HEK293 (cell line): ENCODE measurements around the gene ERH.

Experiments used
- CTCF ChIA-PET: fragments of 350-600 bp; formaldehyde crosslinking; extraction: SDS; loops from one replicate; lab custom pipeline; 2021; ENCODE audit warnings: antibody characterized with exemption; lab: Yijun Ruan, JAX
- POLR2A ChIA-PET: fragments of 300-600 bp; formaldehyde crosslinking; extraction: SDS; loops from one replicate; lab custom pipeline; 2020; ENCODE audit warnings: antibody characterized with exemption, inconsistent platforms; lab: Yijun Ruan, JAX
- H3K27ac ChIP-seq: fragments of 200-500 bp; sonication (Bioruptor generic); 2 replicates; pipeline ENCODE4 v1.5.1; 2014; ENCODE audit warnings: low read depth, low read length, control low read depth, inconsistent platforms; ENCODE audit errors: extremely low read depth
- H3K36me3 ChIP-seq, 2 experiments: fragments of 200-500 bp in 1 of 2; sonication (Bioruptor generic) in 1 of 2; 1 replicate in 1 of 2; 2 replicates in 1 of 2; pipeline ENCODE4 v1.5.1; 2014 to 2017; ENCODE audit warnings: inconsistent platforms in 2 of 2, low read length in 2 of 2; ENCODE audit not compliant: control insufficient read depth in 2 of 2, insufficient read depth in 1 of 2
- H3K4me1 ChIP-seq: fragments of 200-500 bp; sonication (Bioruptor generic); 2 replicates; pipeline ENCODE4 v1.5.1; 2014; ENCODE audit warnings: mild to moderate bottlenecking, low read length, inconsistent platforms; ENCODE audit not compliant: control insufficient read depth, insufficient read depth
- H3K4me3 ChIP-seq: 2 replicates; pipeline ENCODE4 v1.5.1; 2011; ENCODE audit warnings: low read depth, mild to moderate bottlenecking, control low read depth, low read length, moderate library complexity
- H3K9me3 ChIP-seq: fragments of 200-500 bp; sonication (Bioruptor generic); 2 replicates; pipeline ENCODE4 v1.5.1; 2014; ENCODE audit warnings: low read depth, low read length, inconsistent platforms; ENCODE audit not compliant: control insufficient read depth, insufficient read depth
- HOXD13 ChIP-seq: sonication (generic); formaldehyde crosslinking; IDR thresholded peaks from 2 replicates; pipeline ENCODE4 v1.8.0; 2022; ENCODE audit warnings: missing genetic modification reagents, borderline replicate concordance
- PRDM4 ChIP-seq: fragments of 450-650 bp; formaldehyde crosslinking; IDR thresholded peaks from 2 replicates; pipeline ENCODE4 v1.5.1; 2017; ENCODE audit warnings: missing biosample characterization, missing genetic modification characterization
- REST ChIP-seq: fragments of 450-650 bp; formaldehyde crosslinking; IDR thresholded peaks from 2 replicates; pipeline ENCODE4 v1.5.1; 2016; ENCODE audit warnings: missing biosample characterization, missing genetic modification characterization
- SALL2 ChIP-seq: fragments of 450-650 bp; formaldehyde crosslinking; IDR thresholded peaks from 2 replicates; pipeline ENCODE4 v1.5.0; 2017; ENCODE audit warnings: missing biosample characterization, mild to moderate bottlenecking, missing genetic modification characterization, borderline replicate concordance
- SP7 ChIP-seq: fragments of 450-650 bp; formaldehyde crosslinking; IDR thresholded peaks from 2 replicates; pipeline ENCODE4 v1.5.1; 2016; ENCODE audit warnings: missing biosample characterization, missing genetic modification characterization
- WT1 ChIP-seq: fragments of 450-650 bp; formaldehyde crosslinking; IDR thresholded peaks from 2 replicates; pipeline ENCODE4 v1.5.1; 2016; ENCODE audit warnings: missing biosample characterization, missing genetic modification characterization
- ZBTB20 ChIP-seq: fragments of 450-650 bp; formaldehyde crosslinking; IDR thresholded peaks from 2 replicates; pipeline ENCODE4 v1.5.1; 2016; ENCODE audit warnings: missing biosample characterization, missing genetic modification characterization
- ZBTB26 ChIP-seq: fragments of 450-650 bp; formaldehyde crosslinking; optimal IDR thresholded peaks from 2 replicates; pipeline ENCODE3; 2016; ENCODE audit warnings: missing biosample characterization, mild to moderate bottlenecking, missing genetic modification characterization
- ZNF16 ChIP-seq: fragments of 450-650 bp; formaldehyde crosslinking; IDR thresholded peaks from 2 replicates; pipeline ENCODE4 v1.5.1; 2016; ENCODE audit warnings: low read depth, missing biosample characterization, missing genetic modification characterization
- ZNF423 ChIP-seq: fragments of 450-650 bp; formaldehyde crosslinking; IDR thresholded peaks from 2 replicates; pipeline ENCODE4 v1.5.1; 2016; ENCODE audit warnings: missing biosample characterization, missing genetic modification characterization
- ZNF449 ChIP-seq: fragments of 450-650 bp; formaldehyde crosslinking; IDR thresholded peaks from 2 replicates; pipeline ENCODE4 v1.5.1; 2017; ENCODE audit warnings: missing biosample characterization, mild to moderate bottlenecking, missing genetic modification characterization, moderate library complexity
- ZNF521 ChIP-seq: fragments of 450-650 bp; formaldehyde crosslinking; IDR thresholded peaks from 2 replicates; pipeline ENCODE4 v1.5.1; 2017; ENCODE audit warnings: missing biosample characterization, mild to moderate bottlenecking, missing genetic modification characterization
- ZNF530 ChIP-seq: fragments of 450-650 bp; formaldehyde crosslinking; IDR thresholded peaks from 2 replicates; pipeline ENCODE4 v1.5.1; 2016; ENCODE audit warnings: low read depth, missing biosample characterization, missing genetic modification characterization
- ZNF544 ChIP-seq: fragments of 450-650 bp; formaldehyde crosslinking; IDR thresholded peaks from 2 replicates; pipeline ENCODE4 v1.5.0; 2017; ENCODE audit warnings: missing biosample characterization, missing genetic modification characterization
- ZNF585B ChIP-seq: fragments of 450-650 bp; formaldehyde crosslinking; IDR thresholded peaks from 2 replicates; pipeline ENCODE4 v1.5.1; 2016; ENCODE audit warnings: missing biosample characterization, missing genetic modification characterization
- ZNF596 ChIP-seq: fragments of 450-650 bp; IDR thresholded peaks from 2 replicates; pipeline ENCODE4 v1.5.0; 2018; ENCODE audit warnings: missing biosample characterization, mild to moderate bottlenecking, missing genetic modification characterization, moderate library complexity
- ZNF664 ChIP-seq: fragments of 450-650 bp; formaldehyde crosslinking; IDR thresholded peaks from 2 replicates; pipeline ENCODE4 v1.5.1; 2016; ENCODE audit warnings: missing biosample characterization, missing genetic modification characterization
- ZNF677 ChIP-seq: fragments of 450-650 bp; IDR thresholded peaks from 2 replicates; pipeline ENCODE4 v1.5.0; 2018; ENCODE audit warnings: missing biosample characterization, mild to moderate bottlenecking, missing genetic modification characterization, moderate library complexity
- ZNF830 ChIP-seq: fragments of 450-650 bp; IDR thresholded peaks from 2 replicates; pipeline ENCODE4 v1.5.0; 2018; ENCODE audit warnings: missing biosample characterization, missing genetic modification characterization, low read depth, mild to moderate bottlenecking, moderate library complexity

Gene ERH

GRCh38 chr14:69401841-69402240 is 3.7 kb upstream of the ERH start:
- POLR2A ChIA-PET: no interaction called here
- H3K4me3 ChIP-seq: no peak overlapping the region
- H3K36me3 ChIP-seq: peaks cover 5 to 7% of the 10 kb centered on the region in 2 experiments; a peak in 2 of 3 replicates
- no peak overlapping the region for H3K27ac ChIP-seq
- H3K4me1 ChIP-seq: peaks cover 18% of the 10 kb centered on the region
- no peaks in the 10 kb centered on the region for H3K9me3 ChIP-seq
- TF ChIP-seq ZNF423 (tag by site-specific recombination) (no peak), REST (tag by site-specific recombination) (no peak), ZNF596 (tag by site-specific recombination) (no peak), ZNF664 (tag by site-specific recombination) (no peak), HOXD13 (CRISPR knock-in tag) (no peak), SALL2 (no peak), ZNF544 (tag by site-specific recombination) (no peak), ZNF530 (tag by site-specific recombination) (no peak), ZBTB26 (no peak), ZNF677 (no peak), ZNF16 (tag by site-specific recombination) (no peak), SP7 (tag by site-specific recombination) (no peak), PRDM4 (no peak), ZNF449 (tag by site-specific recombination) (no peak), ZNF521 (tag by site-specific recombination) (no peak), WT1 (tag by site-specific recombination) (no peak), ZNF585B (tag by site-specific recombination) (no peak)
- TF ChIP-seq, all 188 proteins: peak for 0
- CTCF ChIA-PET: interaction anchor here (0.7 kb wide), 1 partner anchor 1492 kb away, joined by 3 read pairs; no protein-coding TSS in a partner anchor

- ChIA-PET POLR2A (no interaction called here), CTCF (no interaction called here)
- peaks cover 18 to 24% of the 10 kb centered on the region in 2 experiments for H3K36me3 ChIP-seq
- no peaks in the 10 kb centered on the region for H3K9me3 ChIP-seq
- H3K27ac ChIP-seq: no peak overlapping the region
- H3K4me3 ChIP-seq: peak overlapping the region; percentile 71
- H3K4me1 ChIP-seq: peaks cover 19% of the 10 kb centered on the region
- peak; percentile 84 for TF ChIP-seq ZBTB20
- no peak for TF ChIP-seq ZNF830 (tag by site-specific recombination)
- TF ChIP-seq, all 188 proteins: peak for 1
These were observed 2.1 kb upstream of the ERH start for GRCh38 chr14:69400154-69400553.
